IMR-90 (cell line): ENCODE measurements around the gene HSPG2. TPM values are rescaled to one million over a fixed set of nuclear protein-coding genes. Genes with fewer than 3 reads are reported as not detected.

ENCODE experiments used
- ATAC-seq: fragments of 200-7000 bp; cut with Tn5 transposase; 2 replicates; pipeline ENCODE4 v1.9.1; 2020; ENCODE audit warnings: low read depth, mild to moderate bottlenecking, moderate library complexity
- BruUV-seq: library from RNA; stranded (reverse); fragments of 400-500 nt; replicated peaks from 2 replicates; lab custom pipeline; 2021; lab: Mats Ljungman, UMichigan
- CTCF ChIA-PET: fragments of 300-600 bp; formaldehyde crosslinking; extraction: SDS; loops from one replicate; lab custom pipeline; 2021; ENCODE audit warnings: antibody characterized with exemption; lab: Yijun Ruan, JAX
- POLR2A ChIA-PET: fragments of 300-600 bp; sonication (Branson Sonifier 250); formaldehyde crosslinking; loops from one replicate; lab custom pipeline; 2022; ENCODE audit warnings: antibody characterized with exemption; ENCODE audit not compliant: unreplicated experiment; lab: Charles Lee
- DNase-seq: peaks from one replicate; pipeline ENCODE4 v3.0.0; 2013
- H2AFZ ChIP-seq: replicated peaks from 2 replicates; pipeline ENCODE3; 2013; ENCODE audit warnings: low read length, mild to moderate bottlenecking; ENCODE audit not compliant: poor library complexity
- H2AK5ac ChIP-seq: 2 replicates; pipeline ENCODE4 v1.6.1; 2013; ENCODE audit warnings: low read depth, low read length, inconsistent platforms
- H2AK9ac ChIP-seq: replicated peaks from 2 replicates; pipeline ENCODE3; 2013; ENCODE audit warnings: mild to moderate bottlenecking, low read depth, low read length, moderate library complexity; ENCODE audit not compliant: poor library complexity
- H2BK120ac ChIP-seq: 2 replicates; pipeline ENCODE4 v1.6.1; 2013; ENCODE audit warnings: low read depth, low read length, inconsistent platforms
- H2BK15ac ChIP-seq: 3 replicates; pipeline ENCODE4 v1.6.1; 2013; ENCODE audit warnings: low read depth, low read length, inconsistent platforms
- H2BK20ac ChIP-seq: 2 replicates; pipeline ENCODE4 v1.6.1; 2013; ENCODE audit warnings: low read depth, mild to moderate bottlenecking, inconsistent platforms, low read length, moderate library complexity
- H2BK5ac ChIP-seq: 2 replicates; pipeline ENCODE4 v1.6.1; 2013; ENCODE audit warnings: mild to moderate bottlenecking, low read depth, low read length, inconsistent platforms; ENCODE audit not compliant: poor library complexity, severe bottlenecking
- H3K14ac ChIP-seq: replicated peaks from 2 replicates; pipeline ENCODE4 v1.6.1; 2013; ENCODE audit warnings: low read depth, low read length, inconsistent platforms
- H3K18ac ChIP-seq: 2 replicates; pipeline ENCODE4 v1.6.1; 2013; ENCODE audit warnings: low read depth, low read length, control low read depth
- H3K23ac ChIP-seq: 2 replicates; pipeline ENCODE4 v1.6.1; 2013; ENCODE audit warnings: low read depth, low read length, inconsistent platforms
- H3K27ac ChIP-seq: 2 replicates; pipeline ENCODE4 v1.5.1; 2013; ENCODE audit warnings: mild to moderate bottlenecking, control low read depth, low read length; ENCODE audit not compliant: insufficient read depth
- H3K27me3 ChIP-seq: 2 replicates; pipeline ENCODE4 v1.6.1; 2013; ENCODE audit warnings: low read length; ENCODE audit not compliant: control insufficient read depth, insufficient read depth
- H3K36me3 ChIP-seq: 2 replicates; pipeline ENCODE4 v1.6.1; 2013; ENCODE audit warnings: low read length, mixed read lengths; ENCODE audit not compliant: control insufficient read depth, insufficient read depth
- H3K4ac ChIP-seq: 2 replicates; pipeline ENCODE4 v1.6.1; 2013; ENCODE audit warnings: low read depth, low read length, inconsistent platforms
- H3K4me1 ChIP-seq: 2 replicates; pipeline ENCODE4 v1.6.1; 2013; ENCODE audit warnings: low read length, mixed read lengths; ENCODE audit not compliant: control insufficient read depth, insufficient read depth
- H3K4me2 ChIP-seq: 2 replicates; pipeline ENCODE4 v1.6.1; 2013; ENCODE audit warnings: low read depth, mild to moderate bottlenecking, control low read depth, low read length, moderate library complexity
- H3K4me3 ChIP-seq: 2 replicates; pipeline ENCODE4 v1.5.1; 2013; ENCODE audit warnings: low read depth, mild to moderate bottlenecking, control low read depth, low read length, moderate library complexity; ENCODE audit not compliant: insufficient read depth
- H3K56ac ChIP-seq: 2 replicates; pipeline ENCODE4 v1.6.1; 2013; ENCODE audit warnings: low read length, inconsistent platforms; ENCODE audit not compliant: insufficient read depth; ENCODE audit errors: extremely low read depth
- H3K79me1 ChIP-seq, 2 experiments: 2 replicates each; pipeline ENCODE4 v1.6.1; 2013; ENCODE audit warnings: low read length in 2 of 2, inconsistent platforms in 1 of 2, low read depth in 1 of 2
- H3K9ac ChIP-seq: 2 replicates; pipeline ENCODE4 v1.6.1; 2013; ENCODE audit warnings: low read depth, low read length, control low read depth
- H3K9me1 ChIP-seq: 2 replicates; pipeline ENCODE4 v1.6.1; 2013; ENCODE audit warnings: low read length, inconsistent platforms; ENCODE audit not compliant: insufficient read depth
- H3K9me3 ChIP-seq: 2 replicates; pipeline ENCODE4 v1.6.1; 2013; ENCODE audit warnings: low read length; ENCODE audit not compliant: control insufficient read depth, insufficient read depth
- H4K20me1 ChIP-seq: 2 replicates; pipeline ENCODE4 v1.6.1; 2013; ENCODE audit warnings: low read length, inconsistent platforms; ENCODE audit not compliant: insufficient read depth
- H4K5ac ChIP-seq: 2 replicates; pipeline ENCODE4 v1.6.1; 2013; ENCODE audit warnings: mild to moderate bottlenecking, low read depth, low read length, control low read depth
- H4K8ac ChIP-seq, 2 experiments: 2 replicates each; pipeline ENCODE4 v1.6.1; 2013; ENCODE audit warnings: low read depth in 2 of 2, low read length in 2 of 2, control low read depth in 1 of 2, inconsistent platforms in 1 of 2
- H4K91ac ChIP-seq: 2 replicates; pipeline ENCODE4 v1.6.1; 2013; ENCODE audit warnings: low read depth, low read length, inconsistent platforms; ENCODE audit not compliant: insufficient read depth
- BHLHE40 ChIP-seq: fragments of 150-350 bp; IDR thresholded peaks from 2 replicates; pipeline ENCODE4 v1.6.1; 2016; ENCODE audit warnings: mild to moderate bottlenecking, low read depth, low read length
- CEBPB ChIP-seq: IDR thresholded peaks from 2 replicates; pipeline ENCODE4 v1.6.1; 2012; ENCODE audit warnings: low read depth, low read length, improper control_type of control experiment
- CHD1 ChIP-seq: IDR thresholded peaks from 2 replicates; pipeline ENCODE4 v1.6.1; 2012; ENCODE audit warnings: low read depth, low read length, improper control_type of control experiment
- FOS ChIP-seq: fragments of 150-350 bp; IDR thresholded peaks from 2 replicates; pipeline ENCODE4 v1.6.1; 2016; ENCODE audit warnings: low read depth, low read length
- MAFK ChIP-seq: IDR thresholded peaks from 2 replicates; pipeline ENCODE4 v1.6.1; 2012; ENCODE audit warnings: low read depth, low read length, improper control_type of control experiment
- MAZ ChIP-seq: IDR thresholded peaks from 2 replicates; pipeline ENCODE4 v1.6.1; 2012; ENCODE audit warnings: low read depth, mild to moderate bottlenecking, low read length, improper control_type of control experiment, moderate library complexity, borderline replicate concordance
- MXI1 ChIP-seq: IDR thresholded peaks from 2 replicates; pipeline ENCODE4 v1.6.1; 2012; ENCODE audit warnings: low read depth, mild to moderate bottlenecking, low read length, moderate library complexity, borderline replicate concordance
- NFE2L2 ChIP-seq: fragments of 150-350 bp; IDR thresholded peaks from 2 replicates; pipeline ENCODE4 v1.6.1; 2016; ENCODE audit warnings: low read depth, mild to moderate bottlenecking, low read length
- POLR2A ChIP-seq: IDR thresholded peaks from 2 replicates; pipeline ENCODE4 v1.6.1; 2012; ENCODE audit warnings: mild to moderate bottlenecking, low read depth, low read length
- RAD21 ChIP-seq: IDR thresholded peaks from 2 replicates; pipeline ENCODE4 v1.6.1; 2012; ENCODE audit warnings: low read length, improper control_type of control experiment
- RCOR1 ChIP-seq: IDR thresholded peaks from 2 replicates; pipeline ENCODE4 v1.6.1; 2012; ENCODE audit warnings: mild to moderate bottlenecking, low read length, improper control_type of control experiment; ENCODE audit not compliant: insufficient replicate concordance
- RFX5 ChIP-seq: IDR thresholded peaks from 2 replicates; pipeline ENCODE4 v1.8.0; 2012; ENCODE audit warnings: low read depth, mild to moderate bottlenecking, low read length, moderate library complexity
- SMC3 ChIP-seq: fragments of 150-350 bp; IDR thresholded peaks from 2 replicates; pipeline ENCODE4 v1.6.1; 2016; ENCODE audit warnings: low read depth, mild to moderate bottlenecking, antibody characterized with exemption, low read length, moderate library complexity
- USF2 ChIP-seq: fragments of 150-350 bp; IDR thresholded peaks from 2 replicates; pipeline ENCODE4 v1.6.1; 2017; ENCODE audit warnings: mild to moderate bottlenecking, antibody characterized with exemption, low read length, low read depth
- WGBS, 2 experiments: methylation state at CpG; one replicate each; pipeline versions ENCODE4 v1.1.5 to v1.1.7; 2013; ENCODE audit warnings: missing lambda C conversion rate in 2 of 2; ENCODE audit not compliant: insufficient read length in 1 of 2; ENCODE audit errors: extremely low coverage in 2 of 2; 5-methylcytosine and 5-hydroxymethylcytosine counted together
- dilution Hi-C: fragments of 300-500 bp; cut with HindIII; formaldehyde crosslinking; loops from one replicate; pipeline ENCODE4 v1.14.3; 2018; ENCODE audit warnings: low sequenced_read_pairs; ENCODE audit not compliant: unreplicated experiment
- in situ Hi-C: fragments of 300-500 bp; cut with MboI; formaldehyde crosslinking; loops from 3 replicates; pipeline ENCODE4 v1.14.3; 2019; ENCODE audit warnings: low sequenced_read_pairs, inconsistent platforms, mixed read lengths
- intact Hi-C: fragments of 100-400 bp; cut with micrococcal nuclease; formaldehyde crosslinking; loops from 2 replicates; pipeline ENCODE4 v1.10.0; 2022
- polyA plus RNA-seq, 3 experiments: library from polyadenylated mRNA; depleted of rRNA; stranded (reverse); fragments of >200 nt; gene quantifications; 2 replicates each; pipeline ENCODE4 v1.2.3, GENCODE V29; 2012; ENCODE audit warnings: low replicate concordance in 1 of 3
- total RNA-seq: library from RNA; depleted of rRNA; stranded (reverse); fragments of >200 nt; gene quantifications from 2 replicates; pipeline ENCODE4 v1.2.3, GENCODE V29; 2012
- TF ChIP-seq, protein P1 (sequence below): conservative IDR thresholded peaks from 2 replicates; pipeline ENCODE4 v1.5.1; 2012; ENCODE audit warnings: mild to moderate bottlenecking, low read depth, low read length, improper control_type of control experiment
- TF ChIP-seq, protein P2 (sequence below): fragments of 150-350 bp; IDR thresholded peaks from 2 replicates; pipeline ENCODE4 v1.6.1; 2016; ENCODE audit warnings: low read depth, mild to moderate bottlenecking, low read length, moderate library complexity, borderline replicate concordance

HSPG2 gene
- total and polyA plus RNA-seq, 2 of the 4 experiments (the other 2 are of a cell fraction) = 15.8 to 94.0 TPM

- Histone ChIP-seq H3K36me3 (peaks cover 81% of the 10 kb centered on the region), H2AK5ac (no peak overlapping the region), H3K9ac (no peak overlapping the region), H2AFZ (no peak overlapping the region), H3K9me3 (no peaks in the 10 kb centered on the region), H3K14ac (no peak overlapping the region), H4K91ac (no peak overlapping the region), H2BK120ac (no peak overlapping the region), H3K27me3 (no peaks in the 10 kb centered on the region), H3K4me2 (no peak overlapping the region), H2BK20ac (no peak overlapping the region), H4K20me1 (peaks cover 7% of the 10 kb centered on the region), H3K4me1 (peaks cover 6% of the 10 kb centered on the region), H4K8ac (no peak overlapping the region), H3K79me1 (peaks cover 8 to 25% of the 10 kb centered on the region in 2 experiments), H3K56ac (no peak overlapping the region), H3K18ac (no peak overlapping the region), H3K27ac (no peak overlapping the region), H3K4me3 (no peak overlapping the region), H3K4ac (no peak overlapping the region), H2BK5ac (no peak overlapping the region), H3K9me1 (peaks cover 6% of the 10 kb centered on the region), H2AK9ac (no peak overlapping the region), H2BK15ac (no peak overlapping the region), H3K23ac (no peak overlapping the region), H4K5ac (no peak overlapping the region)
- no CpG with 5 or more reads among the region's 10 CpGs for WGBS, 2 experiments
- intact Hi-C loops (no loop called here), dilution Hi-C loops (no loop called here), in situ Hi-C loops (no loop called here)
- CTCF ChIA-PET = no interaction called here
- DNase-seq = no peak
- BruUV-seq = no TSS peak
- POLR2A ChIA-PET = no interaction called here
- TF ChIP-seq MAFK (no peak), SMC3 (no peak), CHD1 (no peak), RAD21 (no peak), BHLHE40 (no peak), MXI1 (no peak), RCOR1 (no peak), MAZ (no peak), FOS (no peak), CEBPB (no peak), NFE2L2 (no peak), RFX5 (no peak), POLR2A (no peak), USF2 (no peak)
- TF ChIP-seq, protein P1, sequence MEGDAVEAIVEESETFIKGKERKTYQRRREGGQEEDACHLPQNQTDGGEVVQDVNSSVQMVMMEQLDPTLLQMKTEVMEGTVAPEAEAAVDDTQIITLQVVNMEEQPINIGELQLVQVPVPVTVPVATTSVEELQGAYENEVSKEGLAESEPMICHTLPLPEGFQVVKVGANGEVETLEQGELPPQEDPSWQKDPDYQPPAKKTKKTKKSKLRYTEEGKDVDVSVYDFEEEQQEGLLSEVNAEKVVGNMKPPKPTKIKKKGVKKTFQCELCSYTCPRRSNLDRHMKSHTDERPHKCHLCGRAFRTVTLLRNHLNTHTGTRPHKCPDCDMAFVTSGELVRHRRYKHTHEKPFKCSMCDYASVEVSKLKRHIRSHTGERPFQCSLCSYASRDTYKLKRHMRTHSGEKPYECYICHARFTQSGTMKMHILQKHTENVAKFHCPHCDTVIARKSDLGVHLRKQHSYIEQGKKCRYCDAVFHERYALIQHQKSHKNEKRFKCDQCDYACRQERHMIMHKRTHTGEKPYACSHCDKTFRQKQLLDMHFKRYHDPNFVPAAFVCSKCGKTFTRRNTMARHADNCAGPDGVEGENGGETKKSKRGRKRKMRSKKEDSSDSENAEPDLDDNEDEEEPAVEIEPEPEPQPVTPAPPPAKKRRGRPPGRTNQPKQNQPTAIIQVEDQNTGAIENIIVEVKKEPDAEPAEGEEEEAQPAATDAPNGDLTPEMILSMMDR = no peak
- TF ChIP-seq, protein P2, sequence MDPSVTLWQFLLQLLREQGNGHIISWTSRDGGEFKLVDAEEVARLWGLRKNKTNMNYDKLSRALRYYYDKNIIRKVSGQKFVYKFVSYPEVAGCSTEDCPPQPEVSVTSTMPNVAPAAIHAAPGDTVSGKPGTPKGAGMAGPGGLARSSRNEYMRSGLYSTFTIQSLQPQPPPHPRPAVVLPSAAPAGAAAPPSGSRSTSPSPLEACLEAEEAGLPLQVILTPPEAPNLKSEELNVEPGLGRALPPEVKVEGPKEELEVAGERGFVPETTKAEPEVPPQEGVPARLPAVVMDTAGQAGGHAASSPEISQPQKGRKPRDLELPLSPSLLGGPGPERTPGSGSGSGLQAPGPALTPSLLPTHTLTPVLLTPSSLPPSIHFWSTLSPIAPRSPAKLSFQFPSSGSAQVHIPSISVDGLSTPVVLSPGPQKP = no peak
- ATAC-seq = no peak
These were observed 77.4 kb downstream of the HSPG2 start for GRCh38 chr1:21859669-21860179.
